Ishikawa (cell line): Measurements from ENCODE around the gene MLLT3.

Experiments used
- CEBPB ChIP-seq: IDR thresholded peaks from 2 replicates; pipeline ENCODE4 v1.6.1; 2012
- CREB1 ChIP-seq: IDR thresholded peaks from 2 replicates; pipeline ENCODE4 v1.6.1; 2012; ENCODE audit warnings: low read depth
- EGR1 ChIP-seq: IDR thresholded peaks from 2 replicates; pipeline ENCODE4 v1.6.1; 2012
- EP300 ChIP-seq: IDR thresholded peaks from 2 replicates; pipeline ENCODE4 v1.6.1; 2012; ENCODE audit warnings: borderline replicate concordance
- FOXM1 ChIP-seq: IDR thresholded peaks from 2 replicates; pipeline ENCODE4 v1.6.1; 2012; ENCODE audit warnings: low read depth, borderline replicate concordance
- MAX ChIP-seq: IDR thresholded peaks from 2 replicates; pipeline ENCODE4 v1.6.1; 2012
- NFIC ChIP-seq: IDR thresholded peaks from 2 replicates; pipeline ENCODE4 v1.6.1; 2012
- RAD21 ChIP-seq: IDR thresholded peaks from 2 replicates; pipeline ENCODE4 v1.6.1; 2012; ENCODE audit warnings: low read depth
- REST ChIP-seq: IDR thresholded peaks from 2 replicates; pipeline ENCODE4 v1.6.1; 2012; ENCODE audit warnings: low read depth, mild to moderate bottlenecking
- TAF1 ChIP-seq: IDR thresholded peaks from 2 replicates; pipeline ENCODE4 v1.6.1; 2012; ENCODE audit warnings: low read depth, mild to moderate bottlenecking
- TCF12 ChIP-seq: IDR thresholded peaks from 2 replicates; pipeline ENCODE4 v1.6.1; 2012; ENCODE audit warnings: low read depth
- TEAD4 ChIP-seq: IDR thresholded peaks from 2 replicates; pipeline ENCODE4 v1.6.1; 2012
- YY1 ChIP-seq: IDR thresholded peaks from 2 replicates; pipeline ENCODE4 v1.6.1; 2012; ENCODE audit warnings: low read depth
- ZBTB7A ChIP-seq: IDR thresholded peaks from 2 replicates; pipeline ENCODE4 v1.6.1; 2012; ENCODE audit warnings: low read depth
- TF ChIP-seq, protein P1 (sequence below): IDR thresholded peaks from 2 replicates; pipeline ENCODE4 v1.6.1; 2012

Gene MLLT3

DNA sequence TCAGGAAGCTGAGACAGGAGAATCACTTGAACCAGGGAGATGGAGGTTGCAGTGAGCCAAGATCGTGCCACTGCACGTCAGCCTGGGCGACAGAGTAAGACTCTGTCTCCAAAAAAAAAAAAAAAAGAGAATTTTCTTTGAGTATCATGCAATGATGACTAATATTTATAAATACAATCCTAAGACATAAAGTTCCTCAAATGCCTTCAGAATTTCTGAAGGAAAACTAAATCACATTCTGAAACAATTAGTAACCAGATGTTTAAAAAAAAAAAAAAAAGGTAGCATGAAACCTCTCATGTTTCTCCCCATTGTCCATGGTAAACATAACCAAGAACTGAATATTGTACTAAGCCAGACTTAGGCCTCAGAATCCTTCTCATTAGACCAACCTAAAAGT lies 23.1 kb downstream of the MLLT3 start:
- TF ChIP-seq YY1 (no peak), TEAD4 (no peak), REST (no peak), NFIC (no peak), CREB1 (no peak), EP300 (no peak), TCF12 (no peak), CEBPB (no peak), EGR1 (no peak), ZBTB7A (no peak), RAD21 (no peak), TAF1 (no peak), FOXM1 (no peak), MAX (no peak)
- TF ChIP-seq, protein P1, sequence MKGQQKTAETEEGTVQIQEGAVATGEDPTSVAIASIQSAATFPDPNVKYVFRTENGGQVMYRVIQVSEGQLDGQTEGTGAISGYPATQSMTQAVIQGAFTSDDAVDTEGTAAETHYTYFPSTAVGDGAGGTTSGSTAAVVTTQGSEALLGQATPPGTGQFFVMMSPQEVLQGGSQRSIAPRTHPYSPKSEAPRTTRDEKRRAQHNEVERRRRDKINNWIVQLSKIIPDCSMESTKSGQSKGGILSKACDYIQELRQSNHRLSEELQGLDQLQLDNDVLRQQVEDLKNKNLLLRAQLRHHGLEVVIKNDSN: no peak

DNA sequence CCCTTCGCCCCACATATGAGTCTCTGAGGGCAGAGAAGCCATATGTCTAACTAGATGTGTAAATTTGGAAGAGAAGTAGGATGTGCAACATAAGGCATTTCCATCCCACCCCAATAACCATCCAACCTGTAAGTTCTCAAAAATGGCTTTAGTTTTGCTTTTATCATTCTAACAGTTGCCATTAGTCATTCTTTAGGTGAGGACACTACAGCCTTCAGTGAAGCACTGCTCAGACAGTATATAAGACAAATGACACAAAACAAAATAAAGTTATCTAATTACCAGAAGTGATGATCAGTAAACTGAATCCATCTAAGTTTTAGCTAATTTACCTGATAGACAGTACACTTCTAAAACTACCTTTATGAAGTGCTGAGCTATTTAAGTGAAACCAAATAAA lies 23.9 kb downstream of the MLLT3 start:
- no peak for TF ChIP-seq TEAD4
- TF ChIP-seq TAF1: no peak
- no peak for TF ChIP-seq CEBPB
- no peak for TF ChIP-seq ZBTB7A
- TF ChIP-seq MAX: no peak
- no peak for TF ChIP-seq EP300
- no peak for TF ChIP-seq REST

- no peak for TF ChIP-seq ZBTB7A
- TF ChIP-seq, protein P1: no peak
Observed at GRCh38 chr9:20597862-20598261, 24.4 kb downstream of the MLLT3 start.

GRCh38 chr9:20594608-20595007 lies 27.7 kb downstream of the MLLT3 start:
- TF ChIP-seq, protein P1: no peak
- TF ChIP-seq EP300: no peak
- no peak for TF ChIP-seq TCF12

- TF ChIP-seq EP300: no peak
- no peak for TF ChIP-seq MAX
- no peak for TF ChIP-seq TEAD4
- TF ChIP-seq FOXM1: no peak
- no peak for TF ChIP-seq ZBTB7A
- TF ChIP-seq RAD21: no peak
- TF ChIP-seq YY1: no peak
- no peak for TF ChIP-seq REST
- no peak for TF ChIP-seq TCF12
- no peak for TF ChIP-seq CREB1
- no peak for TF ChIP-seq NFIC
- no peak for TF ChIP-seq CEBPB
- no peak for TF ChIP-seq EGR1
- TF ChIP-seq TAF1: no peak
- TF ChIP-seq, protein P1: no peak
Observed at GRCh38 chr9:20593537-20593936, 28.8 kb downstream of the MLLT3 start.
